Liver (tissue), 9 donors: ENCODE measurements around the gene SLC27A4. TPM values are rescaled to one million over a fixed set of nuclear protein-coding genes. Genes with fewer than 3 reads are reported as not detected.

Experiments
- DNase-seq: peaks from one replicate; pipeline ENCODE4 v3.0.0-alpha.2; 2017; ENCODE audit warnings: low spot score
- H3K27ac ChIP-seq, 2 donors: one replicate each; pipeline ENCODE4 v1.7.0; 2013; ENCODE audit warnings: inconsistent platforms in 2 of 2, low read length in 2 of 2, control low read depth in 1 of 2, low read depth in 1 of 2, mild to moderate bottlenecking in 1 of 2
- H3K27me3 ChIP-seq, 4 donors: one replicate each; pipeline versions ENCODE4 v1.6.1 to v1.7.0; 2013; ENCODE audit warnings: low read length in 3 of 4, inconsistent platforms in 1 of 4, mild to moderate bottlenecking in 1 of 4, moderate library complexity in 1 of 4; ENCODE audit not compliant: control insufficient read depth in 4 of 4, insufficient read depth in 4 of 4
- H3K36me3 ChIP-seq, 4 donors: one replicate each; pipeline versions ENCODE4 v1.6.1 to v1.7.0; 2013; ENCODE audit warnings: low read length in 3 of 4, mild to moderate bottlenecking in 3 of 4, low read depth in 1 of 4, moderate library complexity in 1 of 4; ENCODE audit not compliant: control insufficient read depth in 4 of 4, insufficient read depth in 3 of 4
- H3K4me1 ChIP-seq, 4 donors: one replicate each; pipeline versions ENCODE4 v1.6.1 to v1.7.0; 2013; ENCODE audit warnings: low read length in 3 of 4, mild to moderate bottlenecking in 3 of 4, moderate library complexity in 1 of 4; ENCODE audit not compliant: control insufficient read depth in 4 of 4, insufficient read depth in 4 of 4
- H3K4me3 ChIP-seq, 3 donors: one replicate each; pipeline versions ENCODE4 v1.6.1 to v1.7.0; 2013; ENCODE audit warnings: low read length in 3 of 3, control low read depth in 1 of 3, low read depth in 1 of 3, mild to moderate bottlenecking in 1 of 3
- H3K9ac ChIP-seq, 2 donors: one replicate each; pipeline ENCODE4 v1.7.0; 2013; ENCODE audit warnings: low read length in 2 of 2, mild to moderate bottlenecking in 2 of 2, moderate library complexity in 2 of 2, control low read depth in 1 of 2, low read depth in 1 of 2
- H3K9me3 ChIP-seq, 4 donors: one replicate each; pipeline versions ENCODE4 v1.6.1 to v1.7.0; 2013; ENCODE audit warnings: low read length in 3 of 4; ENCODE audit not compliant: control insufficient read depth in 4 of 4
- EGR1 ChIP-seq, 2 donors: IDR thresholded peaks; 2 replicates each; pipeline ENCODE4 v1.6.1; 2016 to 2018; ENCODE audit warnings: antibody characterized with exemption in 2 of 2, low read depth in 2 of 2
- FOXA1 ChIP-seq: IDR thresholded peaks from 2 replicates; pipeline ENCODE4 v1.6.1; 2016; ENCODE audit warnings: antibody characterized with exemption
- FOXA2 ChIP-seq: IDR thresholded peaks from 2 replicates; pipeline ENCODE4 v1.6.1; 2016; ENCODE audit warnings: antibody characterized with exemption
- GABPA ChIP-seq, 2 donors: IDR thresholded peaks in 1 of 2; conservative IDR thresholded peaks in 1 of 2; 2 replicates each; pipeline ENCODE4 v1.6.1; 2016; ENCODE audit warnings: antibody characterized with exemption in 2 of 2, mild to moderate bottlenecking in 1 of 2, moderate library complexity in 1 of 2
- HNF4A ChIP-seq, 2 donors: conservative IDR thresholded peaks; 2 replicates each; pipeline ENCODE4 v1.6.1; 2016; ENCODE audit warnings: antibody characterized with exemption in 2 of 2, mild to moderate bottlenecking in 2 of 2
- HNF4G ChIP-seq: IDR thresholded peaks from 2 replicates; pipeline ENCODE4 v1.6.1; 2016; ENCODE audit warnings: antibody characterized with exemption
- JUND ChIP-seq, 2 donors: IDR thresholded peaks; 2 replicates each; pipeline ENCODE4 v1.6.1; 2016; ENCODE audit warnings: antibody characterized with exemption in 2 of 2
- NR2F2 ChIP-seq: IDR thresholded peaks from 2 replicates; pipeline ENCODE4 v1.6.1; 2016; ENCODE audit warnings: antibody characterized with exemption
- RAD21 ChIP-seq, 2 donors: IDR thresholded peaks; 2 replicates each; pipeline ENCODE4 v1.6.1; 2016; ENCODE audit warnings: antibody characterized with exemption in 2 of 2, mild to moderate bottlenecking in 2 of 2
- RXRA ChIP-seq, 2 donors: IDR thresholded peaks; 2 replicates each; pipeline ENCODE4 v1.6.1; 2017 to 2018; ENCODE audit warnings: antibody characterized with exemption in 2 of 2, mild to moderate bottlenecking in 1 of 2
- SP1 ChIP-seq: IDR thresholded peaks from 2 replicates; pipeline ENCODE4 v1.6.1; 2018; ENCODE audit warnings: antibody characterized with exemption, mild to moderate bottlenecking
- TAF1 ChIP-seq: conservative IDR thresholded peaks from 2 replicates; pipeline ENCODE4 v1.6.1; 2016; ENCODE audit warnings: antibody characterized with exemption, mild to moderate bottlenecking
- YY1 ChIP-seq: IDR thresholded peaks from 2 replicates; pipeline ENCODE4 v1.6.1; 2016; ENCODE audit warnings: antibody characterized with exemption, mild to moderate bottlenecking
- WGBS: extraction: QIAGEN DNeasy Blood & Tissue Kit; methylation state at CpG from one replicate; pipeline ENCODE4 v1.1.7; 2013; 5-methylcytosine and 5-hydroxymethylcytosine counted together
- polyA plus RNA-seq, 2 donors: library from polyadenylated mRNA; stranded (reverse) in 1 of 2; unstranded in 1 of 2; fragments of 200-250 nt in 1 of 2; fragments of >200 nt in 1 of 2; fragmentation: Nextera tagmentation in 1 of 2; extraction: Ambion mirVana in 1 of 2; gene quantifications; one replicate each; pipeline versions ENCODE4 v1.2.1 to v1.2.3, GENCODE V29; 2013 to 2015
- total RNA-seq, 2 donors: library from RNA; depleted of rRNA; stranded (reverse); fragments of >200 nt; gene quantifications; one replicate each; pipeline ENCODE4 v1.2.3, GENCODE V29; 2014
- TF ChIP-seq, protein P1 (sequence below): fragments of 150-350 bp; IDR thresholded peaks from 2 replicates; pipeline ENCODE4 v1.5.1; 2017; ENCODE audit warnings: improper control_type of control experiment, low read depth, low read length; ENCODE audit not compliant: missing input control
- TF ChIP-seq, protein P2 (sequence below): IDR thresholded peaks from 2 replicates; pipeline ENCODE4 v1.6.1; 2016; ENCODE audit warnings: antibody characterized with exemption
- TF ChIP-seq, protein P3 (sequence below): IDR thresholded peaks from 2 replicates; pipeline ENCODE4 v1.6.1; 2016; ENCODE audit warnings: antibody characterized with exemption, mild to moderate bottlenecking
- TF ChIP-seq, protein P4 (sequence below): IDR thresholded peaks from 2 replicates; pipeline ENCODE4 v1.6.1; 2016; ENCODE audit warnings: antibody characterized with exemption
- donor health status: healthy.
- donor health status: healthy.
- donor health status: healthy.
- donor health status: healthy.
- donor health status: healthy.

Gene SLC27A4
- total and polyA plus RNA-seq, 4 donors, result 5.9 to 36.4 (median 14.7) TPM

DNA sequence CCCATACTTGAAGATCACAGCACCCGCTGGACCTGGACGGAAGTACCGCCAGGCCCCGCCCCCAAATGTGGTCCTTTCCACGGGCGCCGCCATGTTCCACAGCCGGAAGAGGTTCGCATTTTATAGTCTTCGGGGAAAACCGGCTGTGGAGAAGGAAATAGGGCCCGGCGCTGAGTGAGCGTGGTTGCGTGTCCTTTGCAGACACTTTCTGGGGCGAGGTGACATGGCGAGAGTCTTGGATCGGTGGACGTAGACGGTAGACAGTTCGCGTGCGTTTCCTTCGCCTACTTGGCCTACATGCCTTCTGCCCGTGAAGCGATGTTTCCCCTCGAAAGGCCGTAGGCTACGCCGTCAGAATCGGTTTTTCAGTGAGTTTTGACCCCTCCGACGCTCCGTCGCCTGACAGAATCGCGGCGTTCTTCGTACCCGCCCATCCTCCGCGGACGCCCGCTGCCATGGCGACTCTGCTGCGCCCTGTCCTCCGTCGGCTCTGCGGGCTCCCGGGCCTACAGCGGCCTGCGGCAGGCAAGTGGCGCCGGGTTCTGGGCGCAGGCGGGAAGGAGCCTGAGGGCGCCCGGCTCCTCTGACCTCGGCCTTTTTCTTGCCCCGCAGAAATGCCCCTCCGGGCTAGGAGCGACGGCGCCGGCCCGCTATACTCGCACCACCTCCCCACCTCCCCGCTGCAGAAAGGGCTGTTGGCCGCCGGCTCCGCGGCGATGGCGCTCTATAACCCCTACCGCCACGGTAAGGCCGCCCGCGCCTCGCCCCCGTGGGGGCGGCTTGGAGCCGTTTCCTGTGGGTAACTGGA, 17.7 kb upstream of the SLC27A4 start, which contains the start of the genes COQ4 and TRUB2 (continued):
- TF ChIP-seq, protein P1, sequence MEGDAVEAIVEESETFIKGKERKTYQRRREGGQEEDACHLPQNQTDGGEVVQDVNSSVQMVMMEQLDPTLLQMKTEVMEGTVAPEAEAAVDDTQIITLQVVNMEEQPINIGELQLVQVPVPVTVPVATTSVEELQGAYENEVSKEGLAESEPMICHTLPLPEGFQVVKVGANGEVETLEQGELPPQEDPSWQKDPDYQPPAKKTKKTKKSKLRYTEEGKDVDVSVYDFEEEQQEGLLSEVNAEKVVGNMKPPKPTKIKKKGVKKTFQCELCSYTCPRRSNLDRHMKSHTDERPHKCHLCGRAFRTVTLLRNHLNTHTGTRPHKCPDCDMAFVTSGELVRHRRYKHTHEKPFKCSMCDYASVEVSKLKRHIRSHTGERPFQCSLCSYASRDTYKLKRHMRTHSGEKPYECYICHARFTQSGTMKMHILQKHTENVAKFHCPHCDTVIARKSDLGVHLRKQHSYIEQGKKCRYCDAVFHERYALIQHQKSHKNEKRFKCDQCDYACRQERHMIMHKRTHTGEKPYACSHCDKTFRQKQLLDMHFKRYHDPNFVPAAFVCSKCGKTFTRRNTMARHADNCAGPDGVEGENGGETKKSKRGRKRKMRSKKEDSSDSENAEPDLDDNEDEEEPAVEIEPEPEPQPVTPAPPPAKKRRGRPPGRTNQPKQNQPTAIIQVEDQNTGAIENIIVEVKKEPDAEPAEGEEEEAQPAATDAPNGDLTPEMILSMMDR, result no peak
- TF ChIP-seq, protein P2, sequence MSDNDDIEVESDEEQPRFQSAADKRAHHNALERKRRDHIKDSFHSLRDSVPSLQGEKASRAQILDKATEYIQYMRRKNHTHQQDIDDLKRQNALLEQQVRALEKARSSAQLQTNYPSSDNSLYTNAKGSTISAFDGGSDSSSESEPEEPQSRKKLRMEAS, result peak; percentile 99
- peak; percentile 44 for TF ChIP-seq FOXA1
- no peak for TF ChIP-seq JUND (IDR thresholded peaks at IDR 0.05)
- TF ChIP-seq RAD21 (IDR thresholded peaks at IDR 0.05), result peak; percentile 19 to 24
- TF ChIP-seq NR2F2, result peak; percentile 74
- TF ChIP-seq SP1, result peak; percentile 64
- peak; percentile 99 for TF ChIP-seq YY1
- TF ChIP-seq EGR1 (IDR thresholded peaks at IDR 0.05; ENCODE audit: low read depth in 2 of 2), result peak; percentile 29 to 62
- no peak for TF ChIP-seq FOXA2

DNA sequence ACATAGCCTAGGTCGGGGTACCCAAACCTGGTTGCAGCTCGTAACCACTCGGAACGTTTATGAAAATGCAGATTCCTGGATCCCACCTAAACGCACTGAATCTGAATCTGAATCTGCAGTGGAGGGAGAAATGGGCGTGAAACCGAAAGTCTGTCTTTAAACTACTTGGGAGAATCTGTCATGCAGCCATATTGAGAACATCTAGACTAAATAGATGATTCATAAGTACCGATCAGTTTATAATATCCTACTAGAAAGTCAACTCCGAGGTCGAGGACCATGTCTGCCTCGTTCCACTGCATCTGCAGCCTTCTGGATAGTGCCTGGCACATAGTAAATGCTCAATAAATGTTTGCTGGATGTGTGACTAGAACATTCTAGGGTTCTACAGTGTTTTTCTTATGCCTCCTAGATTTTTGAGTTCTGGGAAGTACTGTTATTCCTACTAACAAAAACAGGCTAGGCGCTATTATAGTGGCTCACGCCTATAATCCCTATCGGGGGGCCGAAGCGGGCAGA, 17.1 kb upstream of the SLC27A4 start:
- peaks cover 9 to 38% (median 31%) of the 10 kb centered on the region in 4 donors for H3K4me1 ChIP-seq
- H3K27me3 ChIP-seq, result no peaks in the 10 kb centered on the region
- peaks cover 2 to 19% (median 4%) of the 10 kb centered on the region in 4 donors for H3K36me3 ChIP-seq
- H3K9ac ChIP-seq, result peak overlapping the region; percentile 21 to 88
- no peaks in the 10 kb centered on the region for H3K9me3 ChIP-seq
- TF ChIP-seq, protein P2, result no peak
- TF ChIP-seq HNF4G, result no peak
- TF ChIP-seq HNF4A (conservative IDR thresholded peaks at IDR 0.05), result no peak
- no peak for TF ChIP-seq FOXA1
- no peak for TF ChIP-seq RXRA (IDR thresholded peaks at IDR 0.05)
- TF ChIP-seq EGR1 (IDR thresholded peaks at IDR 0.05; ENCODE audit: low read depth in 2 of 2), result no peak
- no peak for TF ChIP-seq NR2F2
- TF ChIP-seq, protein P3, sequence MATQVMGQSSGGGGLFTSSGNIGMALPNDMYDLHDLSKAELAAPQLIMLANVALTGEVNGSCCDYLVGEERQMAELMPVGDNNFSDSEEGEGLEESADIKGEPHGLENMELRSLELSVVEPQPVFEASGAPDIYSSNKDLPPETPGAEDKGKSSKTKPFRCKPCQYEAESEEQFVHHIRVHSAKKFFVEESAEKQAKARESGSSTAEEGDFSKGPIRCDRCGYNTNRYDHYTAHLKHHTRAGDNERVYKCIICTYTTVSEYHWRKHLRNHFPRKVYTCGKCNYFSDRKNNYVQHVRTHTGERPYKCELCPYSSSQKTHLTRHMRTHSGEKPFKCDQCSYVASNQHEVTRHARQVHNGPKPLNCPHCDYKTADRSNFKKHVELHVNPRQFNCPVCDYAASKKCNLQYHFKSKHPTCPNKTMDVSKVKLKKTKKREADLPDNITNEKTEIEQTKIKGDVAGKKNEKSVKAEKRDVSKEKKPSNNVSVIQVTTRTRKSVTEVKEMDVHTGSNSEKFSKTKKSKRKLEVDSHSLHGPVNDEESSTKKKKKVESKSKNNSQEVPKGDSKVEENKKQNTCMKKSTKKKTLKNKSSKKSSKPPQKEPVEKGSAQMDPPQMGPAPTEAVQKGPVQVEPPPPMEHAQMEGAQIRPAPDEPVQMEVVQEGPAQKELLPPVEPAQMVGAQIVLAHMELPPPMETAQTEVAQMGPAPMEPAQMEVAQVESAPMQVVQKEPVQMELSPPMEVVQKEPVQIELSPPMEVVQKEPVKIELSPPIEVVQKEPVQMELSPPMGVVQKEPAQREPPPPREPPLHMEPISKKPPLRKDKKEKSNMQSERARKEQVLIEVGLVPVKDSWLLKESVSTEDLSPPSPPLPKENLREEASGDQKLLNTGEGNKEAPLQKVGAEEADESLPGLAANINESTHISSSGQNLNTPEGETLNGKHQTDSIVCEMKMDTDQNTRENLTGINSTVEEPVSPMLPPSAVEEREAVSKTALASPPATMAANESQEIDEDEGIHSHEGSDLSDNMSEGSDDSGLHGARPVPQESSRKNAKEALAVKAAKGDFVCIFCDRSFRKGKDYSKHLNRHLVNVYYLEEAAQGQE, result no peak
- TF ChIP-seq FOXA2, result no peak
- no peak for TF ChIP-seq GABPA (IDR thresholded peaks at IDR 0.05 in 1 of 2, conservative IDR thresholded peaks at IDR 0.05 in 1 of 2)
- TF ChIP-seq, protein P1, result no peak
- TF ChIP-seq, protein P4, sequence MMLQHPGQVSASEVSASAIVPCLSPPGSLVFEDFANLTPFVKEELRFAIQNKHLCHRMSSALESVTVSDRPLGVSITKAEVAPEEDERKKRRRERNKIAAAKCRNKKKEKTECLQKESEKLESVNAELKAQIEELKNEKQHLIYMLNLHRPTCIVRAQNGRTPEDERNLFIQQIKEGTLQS, result no peak
- TF ChIP-seq RAD21 (IDR thresholded peaks at IDR 0.05), result no peak
- TF ChIP-seq TAF1, result no peak
- 26% methylated on average over 16 of the region's 16 CpGs for WGBS
- peak overlapping the region; percentile 87 to 93 for H3K27ac ChIP-seq
- H3K4me3 ChIP-seq, result peak overlapping the region; percentile 69 to 89 (median 75)
- DNase-seq, result no peak
